ENCODE measurements around the gene CASP2.
"Not testable (repeated sequence)": the region's sequence is repeated elsewhere in the genome, so short reads cannot be mapped to it uniquely, and the experiment has no call there.

Gene CASP2

DNA sequence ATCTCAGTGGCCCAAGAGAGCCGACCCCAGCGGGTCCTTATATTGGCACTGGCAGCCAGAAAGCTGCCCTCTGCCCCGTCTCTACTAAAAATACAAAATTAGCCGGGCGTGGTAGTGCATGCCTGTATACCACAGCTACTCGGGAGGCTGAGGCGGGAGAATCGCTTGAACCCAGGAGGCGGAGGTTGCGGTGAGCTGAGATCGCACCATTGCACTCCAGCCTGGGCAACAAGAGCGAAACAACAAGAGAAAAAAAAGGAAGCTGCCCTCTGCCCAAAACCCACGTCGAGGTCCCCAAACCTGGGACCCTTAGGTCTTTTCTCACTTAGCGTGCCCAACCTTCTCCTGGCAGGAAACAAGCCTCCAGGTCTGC, 24.0 kb upstream of the CASP2 start:
- not testable (repeated sequence) for DNase-seq (ENCODE audit: low read depth, low spot score)

DNA sequence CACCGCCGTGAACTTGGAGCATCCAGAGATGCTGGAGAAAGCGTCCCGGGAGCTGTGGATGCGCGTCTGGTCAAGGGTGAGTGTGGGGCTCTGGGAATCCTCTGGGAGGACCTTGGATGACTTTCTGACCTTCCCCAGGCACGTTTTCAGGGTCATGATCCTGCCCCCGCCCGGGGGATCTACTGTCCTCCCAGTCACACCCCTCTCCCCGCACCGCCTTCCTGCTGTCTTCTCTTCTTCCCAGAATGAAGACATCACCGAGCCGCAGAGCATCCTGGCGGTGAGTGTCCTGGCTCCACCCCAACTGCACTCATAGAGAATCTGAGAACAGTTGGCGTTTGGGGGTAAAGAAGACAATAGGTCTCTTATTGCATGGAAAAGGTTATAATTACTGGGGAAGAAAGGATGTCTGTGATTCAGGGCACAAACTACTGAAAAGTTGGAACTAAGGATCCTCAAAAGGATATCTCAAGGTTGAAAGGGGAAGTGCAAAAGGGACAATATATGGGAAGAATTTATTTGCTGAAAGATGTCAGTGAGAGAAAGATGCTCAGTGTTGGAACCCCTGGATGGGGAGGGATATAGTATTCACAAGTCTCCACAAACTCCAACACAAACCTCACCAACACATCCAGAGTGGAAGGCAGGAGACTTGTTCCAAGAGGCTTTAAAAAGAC, 23.0 kb upstream of the CASP2 start:
- DNase-seq (ENCODE audit: low read depth, low spot score): no peak

DNA sequence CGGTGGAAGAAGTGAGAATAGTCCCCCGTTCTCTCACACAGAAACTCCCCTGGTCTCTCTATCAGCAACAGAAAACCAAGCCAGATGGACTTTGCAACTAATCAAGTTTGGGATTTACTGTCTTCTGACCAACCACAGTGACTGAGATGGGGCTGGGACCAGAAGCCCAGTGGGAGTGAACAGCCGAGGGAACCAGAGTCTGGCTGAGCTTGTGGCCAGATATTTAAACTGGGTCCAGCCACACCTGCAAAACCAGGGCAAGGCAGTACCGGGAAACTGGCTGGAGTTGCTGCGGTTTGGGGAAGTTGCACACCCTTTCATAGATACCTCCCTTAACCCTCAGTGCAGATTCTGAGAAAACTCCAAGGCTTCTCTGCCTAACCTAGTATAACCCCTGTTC, 18.9 kb upstream of the CASP2 start:
- DNase-seq (ENCODE audit: low read depth, low spot score): no peak

DNA sequence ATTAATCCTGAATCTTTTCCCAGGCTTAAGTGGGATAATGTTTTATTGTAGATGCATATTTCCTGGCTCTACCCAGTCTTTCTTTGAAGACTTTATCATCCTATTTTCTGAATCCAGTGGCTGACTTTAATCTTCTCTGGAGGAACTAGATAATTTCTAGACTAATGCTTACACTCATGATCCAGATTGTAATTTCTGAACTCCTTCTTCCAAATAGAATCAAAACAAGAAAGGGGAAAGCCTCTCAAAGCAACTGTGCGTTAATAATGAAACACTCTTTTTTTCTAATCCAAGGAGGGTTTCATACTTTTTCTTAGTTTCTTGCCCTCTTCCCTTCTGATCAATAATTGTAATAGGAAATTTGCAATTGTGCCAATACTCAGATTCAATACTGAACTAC, 16.9 kb upstream of the CASP2 start:
- DNase-seq (ENCODE audit: low read depth, low spot score): no peak

DNA sequence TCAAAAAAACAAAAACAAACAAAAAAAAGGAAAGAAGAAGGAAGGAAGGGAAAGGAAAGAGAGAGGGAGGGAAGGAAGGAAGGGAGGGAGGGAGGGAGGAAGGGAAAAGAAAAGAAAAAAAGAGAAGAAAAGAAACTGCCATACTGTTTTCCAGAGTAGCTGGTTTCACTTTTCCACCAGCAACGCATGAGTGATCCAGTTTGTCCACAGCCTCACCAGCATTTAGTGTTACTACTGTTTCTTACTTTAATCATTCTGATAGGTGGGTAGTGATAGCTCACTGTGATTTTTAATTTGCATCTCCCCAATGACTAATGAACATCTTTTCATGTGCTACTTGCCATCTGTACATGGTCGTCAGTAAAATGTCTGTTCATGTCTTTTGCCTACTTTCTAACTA, 15.3 kb upstream of the CASP2 start:
- DNase-seq (ENCODE audit: low read depth, low spot score): no peak

DNA sequence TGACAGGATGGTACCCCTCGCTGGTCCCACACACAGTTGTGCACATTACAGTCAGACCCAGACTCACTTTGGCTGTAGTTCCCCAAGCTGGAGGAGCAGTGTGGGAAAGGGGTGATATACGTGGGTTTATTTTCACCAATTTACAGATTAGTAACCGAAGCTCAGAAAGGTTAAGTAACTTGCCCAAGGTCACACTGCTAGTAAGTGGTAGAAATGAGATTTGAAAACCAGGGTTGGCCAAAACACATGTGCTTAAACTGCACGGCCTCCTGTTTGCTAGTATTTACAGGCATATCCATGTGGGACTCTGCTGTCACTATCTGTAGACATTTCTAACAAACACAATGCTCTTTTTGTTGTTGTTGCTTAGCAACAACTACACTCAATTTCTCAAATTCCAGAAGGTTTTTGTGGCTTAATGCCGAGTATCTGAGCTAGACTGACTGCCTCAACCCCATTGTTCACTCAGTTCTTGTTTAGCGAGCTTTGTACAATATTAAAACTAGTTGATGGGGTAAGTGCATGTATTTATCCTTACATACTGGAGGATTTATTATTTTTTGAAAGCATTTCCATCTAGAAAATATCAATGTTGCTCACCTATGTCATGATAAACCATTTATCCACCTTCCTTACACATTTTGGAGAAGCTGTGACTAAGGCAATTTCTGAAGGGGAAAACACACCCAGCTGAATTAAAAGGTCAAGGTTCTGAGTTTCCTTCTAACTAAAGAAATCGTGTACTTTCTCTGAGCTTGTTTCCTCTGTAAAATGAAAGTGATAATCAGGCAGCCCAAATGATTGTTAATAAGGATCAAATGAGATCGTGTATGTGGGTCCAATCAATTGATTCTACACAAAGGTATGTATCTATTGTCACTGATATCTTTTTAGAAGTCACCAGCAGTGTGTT, 8.7 kb upstream of the CASP2 start:
- DNase-seq (ENCODE audit: low read depth, low spot score): no peak

DNA sequence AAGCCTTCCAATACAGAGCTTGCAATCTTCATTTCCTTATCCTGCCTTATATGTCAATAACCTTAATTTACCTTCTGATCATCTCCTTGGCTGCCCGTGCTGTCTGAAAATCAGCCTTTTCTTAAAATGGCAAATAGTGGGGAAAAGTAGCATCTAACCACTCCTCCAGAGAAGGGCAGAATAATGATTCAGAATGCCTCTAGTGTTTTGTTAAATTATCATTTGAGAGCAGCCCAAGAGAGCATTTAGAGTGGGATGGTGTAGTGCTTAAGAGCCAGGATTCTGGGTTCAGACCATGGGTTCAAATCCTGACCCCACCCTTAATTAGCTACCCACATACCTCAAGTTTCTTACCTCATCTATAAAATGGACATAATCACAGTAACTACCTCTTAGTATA, 8.0 kb upstream of the CASP2 start:
- no peak for DNase-seq (ENCODE audit: low read depth, low spot score)

DNA sequence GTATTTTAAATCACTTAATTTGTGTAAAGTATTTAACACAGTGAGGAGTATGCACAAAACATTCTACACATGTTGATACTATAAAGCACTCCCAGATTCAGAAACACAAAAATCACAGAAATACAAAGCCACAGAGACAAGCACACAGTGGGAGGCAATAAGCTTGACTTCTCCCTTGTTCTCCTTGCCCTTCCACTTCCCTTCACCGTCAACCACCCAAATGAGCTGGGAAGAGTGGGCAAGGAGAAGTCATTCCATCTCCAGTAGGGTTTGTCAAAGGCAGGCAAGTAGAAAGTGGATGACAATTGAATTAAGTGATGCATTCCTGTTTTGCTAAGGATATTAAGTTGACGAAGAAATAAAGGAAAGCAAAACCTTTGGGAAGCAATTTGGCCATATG, 7.6 kb upstream of the CASP2 start:
- no peak for DNase-seq (ENCODE audit: low read depth, low spot score)

DNA sequence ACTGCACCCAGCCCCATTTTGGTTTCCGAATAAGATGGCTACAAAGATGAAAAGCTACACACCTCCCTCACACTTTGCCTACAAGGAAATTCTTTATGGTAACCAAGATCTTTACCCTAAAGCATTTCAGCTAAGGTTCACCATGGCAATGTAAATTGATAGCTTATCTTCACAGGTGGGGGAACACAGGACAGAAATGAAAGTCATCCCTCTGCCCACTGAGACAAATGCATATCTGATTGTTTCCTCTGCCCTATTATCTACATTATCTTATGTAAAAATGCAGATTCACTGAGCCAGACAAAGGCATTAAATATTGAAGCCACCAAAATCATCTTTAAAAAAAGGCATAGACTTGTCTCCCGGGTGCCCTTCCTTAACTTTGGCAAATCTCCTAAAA, 6.6 kb upstream of the CASP2 start:
- no peak for DNase-seq (ENCODE audit: low read depth, low spot score)

DNA sequence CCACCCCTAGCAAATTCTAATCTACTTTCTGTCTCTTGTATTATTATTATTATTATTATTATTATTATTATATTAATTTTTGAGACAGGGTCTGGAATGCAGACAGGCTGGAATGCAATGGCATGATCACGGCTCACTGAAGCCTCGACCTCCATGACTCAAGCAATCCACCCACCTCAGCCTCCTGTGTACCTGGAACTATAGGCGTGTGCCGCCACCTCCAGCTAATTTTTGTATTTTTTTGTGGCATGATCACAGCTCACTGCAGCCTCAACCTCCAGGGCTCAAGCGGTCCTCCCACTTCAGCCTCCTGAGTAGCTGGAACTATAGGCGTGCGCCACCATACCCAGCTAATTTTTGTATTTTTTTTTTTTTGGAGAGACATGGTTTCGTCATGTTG, 6.0 kb upstream of the CASP2 start:
- DNase-seq (ENCODE audit: low read depth, low spot score): no peak

DNA sequence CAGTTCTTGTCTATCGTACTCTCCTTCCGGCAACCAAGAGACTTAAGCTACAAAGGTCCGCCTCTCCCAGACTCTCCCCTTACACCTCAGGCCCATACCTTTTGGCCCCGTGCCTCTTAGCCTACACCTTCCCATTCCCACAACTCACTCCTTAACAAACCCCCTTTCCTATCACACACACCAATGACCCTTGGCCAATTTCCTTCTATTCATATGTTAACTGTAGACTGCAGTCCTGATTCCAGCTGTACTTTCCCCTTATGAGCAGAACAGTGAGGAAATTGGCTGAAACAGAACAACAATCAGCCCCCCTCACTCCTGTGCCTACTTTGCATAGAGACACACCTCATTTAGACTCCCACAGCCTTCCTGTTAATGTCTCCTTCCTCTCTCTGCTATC, 4.8 kb upstream of the CASP2 start:
- no peak for DNase-seq (ENCODE audit: low read depth, low spot score)

DNA sequence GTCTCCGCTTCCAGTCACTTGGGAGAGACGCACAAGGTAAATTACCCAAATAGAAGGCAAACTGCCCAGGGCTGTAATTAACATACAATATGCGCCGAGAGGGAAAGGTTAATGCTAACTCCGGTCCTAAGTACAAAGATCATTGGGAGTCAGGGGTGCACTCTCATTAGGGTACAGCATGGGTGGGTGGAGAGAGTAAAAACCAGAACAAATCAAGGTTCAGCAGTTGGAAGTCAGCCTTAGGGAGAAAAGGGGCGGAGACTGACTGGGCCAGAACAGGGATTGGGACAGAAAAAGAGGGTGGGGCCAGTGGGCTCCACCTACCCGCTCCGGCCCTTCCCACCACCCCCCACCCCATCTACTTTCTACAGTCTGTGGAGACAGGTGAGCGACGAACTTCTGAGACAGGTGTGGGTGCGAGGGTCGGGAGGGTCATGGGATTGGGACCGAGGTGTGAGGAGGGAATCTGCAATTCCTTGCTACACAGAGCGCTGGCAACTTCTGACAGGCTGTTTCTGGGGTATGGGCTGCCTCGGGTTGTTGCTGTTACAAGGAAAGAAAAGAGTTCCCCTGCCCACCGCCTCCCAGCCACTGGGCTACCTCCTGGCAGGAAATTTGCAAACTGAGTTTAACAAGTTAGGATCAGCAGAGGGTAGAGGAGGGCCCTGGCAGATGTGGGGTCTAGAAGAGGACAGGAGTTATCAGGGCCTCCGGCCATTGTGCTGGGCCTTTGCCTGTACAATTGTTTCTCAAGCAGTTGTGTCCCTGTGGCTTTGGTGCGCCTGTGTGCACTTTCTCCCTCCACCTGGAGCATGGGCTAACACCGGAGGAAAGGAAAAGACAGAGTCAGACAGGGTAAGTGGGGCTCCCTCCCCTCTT, 3.3 kb upstream of the CASP2 start, which contains the start of gene TMEM139:
TSS of gene TMEM139 (plus strand) at position 368 of the 879 bp plus-strand sequence. CDS start 1,000 bp downstream, outside the sequence.
- DNase-seq (ENCODE audit: low read depth, low spot score): no peak

DNA sequence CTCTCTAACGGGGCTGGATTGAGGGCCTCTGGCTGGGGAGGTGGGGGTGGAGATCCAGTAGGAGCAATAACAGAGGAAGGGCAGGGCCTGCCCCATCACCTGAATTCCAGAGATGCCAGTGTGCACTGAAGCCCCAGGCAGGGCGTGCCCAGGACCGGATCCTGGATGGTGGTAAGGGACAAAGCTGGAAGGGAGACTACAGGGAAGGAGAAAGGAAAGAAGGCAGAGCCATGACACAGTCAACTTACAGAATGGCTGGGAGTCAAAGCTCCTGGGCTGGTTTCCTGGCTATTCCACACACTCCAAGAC, 2.7 kb upstream of the CASP2 start:
- DNase-seq (ENCODE audit: low read depth, low spot score): no peak

DNA sequence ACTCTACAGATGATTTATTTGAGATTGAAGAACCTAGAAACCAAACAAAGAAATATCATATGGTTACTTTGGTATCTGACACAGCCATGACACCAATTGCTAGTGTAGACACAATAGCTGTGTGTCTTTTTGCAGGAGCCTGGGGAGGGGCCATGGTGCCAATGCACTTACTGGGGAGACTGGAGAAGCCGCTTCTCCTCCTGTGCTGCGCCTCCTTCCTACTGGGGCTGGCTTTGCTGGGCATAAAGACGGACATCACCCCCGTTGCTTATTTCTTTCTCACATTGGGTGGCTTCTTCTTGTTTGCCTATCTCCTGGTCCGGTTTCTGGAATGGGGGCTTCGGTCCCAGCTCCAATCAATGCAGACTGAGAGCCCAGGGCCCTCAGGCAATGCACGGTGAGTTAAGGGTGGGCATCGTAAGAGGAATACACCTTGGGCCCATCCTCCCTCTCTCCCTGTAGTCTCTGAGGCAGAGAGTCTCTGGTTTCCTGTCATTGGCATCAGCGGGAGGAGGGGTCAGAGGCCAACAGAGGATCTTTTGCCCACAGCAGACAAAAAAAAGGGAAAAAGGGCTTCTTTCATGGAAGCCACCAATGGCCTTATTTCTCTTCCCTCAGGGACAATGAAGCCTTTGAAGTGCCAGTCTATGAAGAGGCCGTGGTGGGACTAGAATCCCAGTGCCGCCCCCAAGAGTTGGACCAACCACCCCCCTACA, 2.2 kb upstream of the CASP2 start:
- DNase-seq (ENCODE audit: low read depth, low spot score): no peak

DNA sequence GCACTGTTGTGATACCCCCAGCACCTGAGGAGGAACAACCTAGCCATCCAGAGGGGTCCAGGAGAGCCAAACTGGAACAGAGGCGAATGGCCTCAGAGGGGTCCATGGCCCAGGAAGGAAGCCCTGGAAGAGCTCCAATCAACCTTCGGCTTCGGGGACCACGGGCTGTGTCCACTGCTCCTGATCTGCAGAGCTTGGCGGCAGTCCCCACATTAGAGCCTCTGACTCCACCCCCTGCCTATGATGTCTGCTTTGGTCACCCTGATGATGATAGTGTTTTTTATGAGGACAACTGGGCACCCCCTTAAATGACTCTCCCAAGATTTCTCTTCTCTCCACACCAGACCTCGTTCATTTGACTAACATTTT, 1.6 kb upstream of the CASP2 start:
- no peak for DNase-seq (ENCODE audit: low read depth, low spot score)

DNA sequence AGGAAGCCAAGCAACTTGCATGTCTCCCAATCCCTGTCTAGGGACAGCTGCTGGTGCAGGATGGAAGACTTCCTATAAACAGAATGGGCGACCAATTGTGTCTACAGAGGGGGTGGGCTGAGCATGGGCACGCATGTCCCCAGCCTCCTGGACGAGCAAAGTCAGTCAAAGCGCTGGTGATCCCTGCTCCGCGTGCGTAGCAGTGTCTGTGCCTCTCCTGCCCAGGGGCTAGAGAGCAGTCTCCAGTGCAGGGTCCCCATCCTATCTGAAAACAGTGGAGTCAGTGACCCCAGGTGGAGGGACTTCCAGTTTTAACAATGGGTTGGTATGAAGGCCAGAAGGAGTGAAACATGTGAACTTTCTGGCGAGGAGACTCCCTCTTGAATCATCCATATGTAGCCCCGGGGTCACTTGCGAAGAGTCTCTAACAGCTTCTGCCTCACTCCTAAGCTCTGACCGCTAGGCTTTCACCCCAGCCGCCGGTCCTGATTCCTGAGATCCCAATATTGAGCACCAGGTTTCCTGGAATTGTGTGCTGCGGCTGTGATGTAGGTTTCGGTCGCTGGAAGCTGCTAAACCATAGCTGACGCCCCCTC, 714 bp upstream of the CASP2 start:
- DNase-seq (ENCODE audit: low read depth, low spot score): no peak

DNA sequence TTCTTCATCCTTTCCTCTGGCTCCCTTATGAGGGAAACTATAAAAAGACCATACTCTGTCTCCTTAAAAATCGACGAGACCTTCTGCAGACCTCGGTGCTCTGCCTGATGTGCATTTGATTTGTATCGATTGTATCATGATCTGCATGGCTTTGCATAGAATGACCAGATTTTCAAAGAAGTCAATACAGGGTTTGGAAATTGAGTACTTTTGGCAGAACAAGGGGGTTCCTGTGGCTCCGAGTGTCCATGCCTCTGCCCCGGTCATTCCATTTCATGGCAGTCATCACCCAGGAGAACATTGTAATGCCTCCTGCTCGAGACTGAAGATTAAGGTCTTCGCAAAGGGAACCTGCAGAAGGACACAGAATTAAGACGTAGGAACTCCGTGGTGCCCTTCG, 685 bp downstream of the CASP2 start:
- no peak for DNase-seq (ENCODE audit: low read depth, low spot score)

DNA sequence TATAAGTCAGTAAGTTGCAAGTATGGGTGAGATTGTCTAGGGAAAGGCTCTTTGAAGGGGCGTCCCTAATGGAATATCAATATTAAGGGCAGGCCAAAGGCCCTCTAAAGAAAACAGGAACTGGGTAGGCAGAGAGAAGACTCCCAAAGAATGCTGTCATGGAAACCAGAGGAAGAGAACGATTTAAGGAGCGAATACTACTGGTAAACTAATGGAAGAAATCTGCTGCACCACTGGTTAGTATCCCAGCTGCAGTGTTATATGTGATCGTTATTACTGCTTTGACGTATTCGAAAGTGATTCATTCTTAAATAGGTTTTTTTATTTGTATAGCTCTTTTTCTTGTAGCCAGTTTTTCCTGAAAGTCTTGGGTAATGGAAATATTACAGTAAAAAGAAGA, 1.3 kb downstream of the CASP2 start:
- DNase-seq (ENCODE audit: low read depth, low spot score): no peak

DNA sequence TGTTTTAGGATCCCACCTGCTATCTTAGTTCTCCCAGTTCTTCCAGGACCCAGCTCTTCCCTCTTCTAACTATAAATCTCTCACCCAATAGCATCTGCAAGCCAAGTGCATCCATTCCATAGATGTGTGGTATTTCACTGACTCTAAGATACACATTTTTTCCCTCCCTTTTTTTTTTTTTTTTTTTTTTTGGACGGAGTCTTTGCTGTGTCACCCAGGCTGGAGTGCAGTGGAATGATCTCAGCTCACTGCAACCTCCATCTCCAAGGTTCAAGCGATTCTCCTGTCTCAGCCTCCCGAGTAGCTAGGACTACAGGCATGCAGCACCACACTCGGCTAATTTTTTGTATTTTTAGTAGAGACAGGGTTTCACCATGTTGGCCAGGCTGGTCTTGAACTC, 1.7 kb downstream of the CASP2 start:
- not testable (repeated sequence) for DNase-seq (ENCODE audit: low read depth, low spot score)

DNA sequence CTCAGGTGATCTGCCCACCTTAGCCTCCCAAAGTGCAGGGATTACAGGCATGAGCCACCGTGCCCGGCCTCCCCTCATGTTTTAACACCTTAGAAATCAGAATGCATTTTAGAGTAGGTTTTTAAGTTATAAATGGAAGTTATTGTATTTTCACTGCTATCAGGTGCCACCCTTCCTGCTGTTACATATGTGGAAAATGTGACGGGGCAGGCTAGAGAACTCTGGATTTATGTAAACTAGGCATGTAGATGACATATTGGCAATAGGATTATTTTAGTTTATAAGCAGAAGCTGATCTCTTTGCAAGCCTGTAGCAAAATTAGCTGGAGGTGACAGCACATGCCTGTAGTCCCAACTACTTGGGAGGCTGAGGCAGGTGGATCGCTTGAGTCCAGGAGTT, 2.1 kb downstream of the CASP2 start:
- DNase-seq (ENCODE audit: low read depth, low spot score): no peak

DNA sequence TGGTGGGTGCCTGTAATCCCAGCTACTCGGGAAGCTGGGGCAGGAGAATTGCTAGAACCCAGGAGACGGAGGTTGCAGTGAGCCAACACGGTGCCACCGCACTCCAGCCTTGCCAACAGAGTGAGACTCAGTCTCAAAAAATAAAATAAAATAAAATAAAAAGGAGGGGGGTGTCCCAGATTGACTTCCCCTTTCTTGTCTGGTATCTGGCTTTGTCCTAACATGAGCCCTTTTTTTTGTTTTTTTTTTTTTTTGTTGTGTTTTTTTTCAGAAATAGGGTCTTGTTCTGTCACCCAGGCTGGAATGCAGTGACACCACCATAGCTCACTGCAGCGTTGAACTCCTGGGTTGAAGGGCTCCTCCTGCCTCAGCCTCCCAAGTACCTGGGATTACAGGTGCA, 4.7 kb downstream of the CASP2 start:
- DNase-seq (ENCODE audit: low read depth, low spot score): no peak
